Liver (tissue), 2 donors: Measurements from ENCODE around the gene LURAP1L.

ENCODE experiments used
- CTCF ChIP-seq: fragments of 150-350 bp; IDR thresholded peaks from 2 replicates; pipeline ENCODE4 v1.5.1; 2017; ENCODE audit warnings: improper control_type of control experiment, low read depth, low read length; ENCODE audit not compliant: missing input control
- MAX ChIP-seq: IDR thresholded peaks from 2 replicates; pipeline ENCODE4 v1.6.1; 2016; ENCODE audit warnings: antibody characterized with exemption
- donor health status: healthy.

DNA sequence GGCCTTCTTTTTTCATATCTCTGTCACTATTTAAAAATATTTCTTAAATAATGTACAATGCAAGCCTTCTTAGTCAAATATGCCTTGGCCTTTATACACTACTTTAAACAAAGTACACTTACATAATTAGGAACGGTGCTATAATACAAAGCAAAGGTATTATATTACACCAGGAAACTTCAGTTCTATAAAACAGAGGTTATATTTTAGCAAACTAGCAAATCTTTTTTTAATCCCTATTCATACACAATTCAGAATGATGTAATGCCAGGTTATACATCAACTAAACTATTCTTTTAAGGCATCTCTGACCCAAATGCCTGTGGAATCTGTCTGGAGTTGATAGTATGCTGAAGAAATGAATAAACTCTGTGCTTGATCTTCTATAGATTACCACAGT, 10.7 kb upstream of the LURAP1L start:
- TF ChIP-seq MAX (no peak), CTCF (no peak)
